ENCODE data around the gene UBA7. TPM values are rescaled to one million over a fixed set of nuclear protein-coding genes. Genes with fewer than 3 reads are reported as not detected.

Gene UBA7
- total and polyA plus RNA-seq, 2 of the 13 experiments (the other 11 are each of a cell fraction or from before 2014, with no cell fraction given) = 9.5 to 16.5 TPM

DNA sequence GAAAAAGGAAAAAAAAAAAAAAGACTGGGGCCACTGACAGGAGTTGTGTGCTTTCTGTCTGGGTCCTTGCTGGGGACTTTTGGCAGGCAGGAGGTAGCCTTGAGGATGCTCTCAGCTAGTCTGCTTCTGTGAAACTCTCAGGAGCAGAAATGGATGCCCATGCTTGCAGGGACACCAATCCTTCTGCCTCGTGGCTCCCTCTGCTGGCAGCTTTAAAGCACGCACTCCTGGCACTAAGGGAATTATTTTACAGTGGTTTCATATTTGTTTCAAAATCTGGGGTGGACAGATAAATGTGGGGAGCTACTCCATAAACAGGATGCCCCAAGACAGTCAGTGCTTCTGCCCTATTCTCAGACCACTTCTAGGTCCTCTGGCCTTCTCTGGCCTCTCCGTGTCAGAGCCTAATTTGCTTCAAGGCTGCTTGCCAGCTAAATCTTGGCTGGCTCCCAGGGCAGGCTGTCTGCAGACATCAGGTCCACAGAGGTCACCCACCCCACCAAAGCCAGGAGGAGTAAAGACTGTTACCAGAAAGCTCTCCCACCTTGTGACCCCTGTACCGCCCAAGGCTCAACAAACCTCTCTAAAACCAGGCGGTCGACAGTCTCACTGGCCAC, 25.5 kb upstream of the UBA7 start:
- H3K36me3 ChIP-seq (replicated peaks in 1 of 2; ENCODE audit: control insufficient read depth in 1 of 2, insufficient read depth in 2 of 2, low read length in 2 of 2) = peaks cover 5 to 34% of the 10 kb centered on the region in 2 experiments; a peak in 4 of 5 replicates
- ChIA-PET CTCF (ENCODE audit: low intra/inter-chr PET ratio, low total read pairs) (interaction anchor here (0.8 to 1.9 kb wide), 4 partner anchors 37 to 135 kb away, joined by 3 to 27 read pairs (median 9); partner anchors contain the start of gene INKA1), POLR2A (interaction anchor here (0.8 to 1.2 kb wide), 3 partner anchors 22 to 299 kb away, joined by 3 to 4 read pairs (median 3); partner anchors contain the start of gene IP6K1)
- H3K27me3 ChIP-seq (ENCODE audit: control insufficient read depth in 1 of 2, insufficient read depth in 2 of 2, low read length in 2 of 2) = no peaks in the 10 kb centered on the region
- no peaks in the 10 kb centered on the region for H3K9me3 ChIP-seq (ENCODE audit: low read length)
- H3K79me2 ChIP-seq (ENCODE audit: insufficient read depth, low read length) = no peaks in the 10 kb centered on the region
- no peak overlapping the region for H2AFZ ChIP-seq (ENCODE audit: low read length)
- intact Hi-C loops (cut with micrococcal nuclease; ENCODE audit: unreplicated experiment) (loop anchor here (1.0 kb wide), 2 partner anchors 37 to 136 kb away; no protein-coding TSS in a partner anchor), in situ Hi-C loops (cut with HindIII; ENCODE audit: extremely low pct_ligation_motif_present, low pct_unique_long_range_greater_than_20kb) (loop anchor here (5.0 kb wide), 1 partner anchor 137 kb away; no protein-coding TSS in a partner anchor)
- ATAC-seq = peak; percentile 81
- peak; percentile 63 for DNase-seq (ENCODE audit: low spot score)
- H3K4me2 ChIP-seq (ENCODE audit: low read depth, low read length) = no peak overlapping the region
- no peak overlapping the region for H3K9ac ChIP-seq (ENCODE audit: insufficient read depth, low read depth, low read length)
- no peaks in the 10 kb centered on the region for H4K20me1 ChIP-seq (ENCODE audit: insufficient read depth, low read length)
- peak; percentile 61 for FAIRE-seq
- H3K4me3 ChIP-seq (replicated peaks in 1 of 3; ENCODE audit: insufficient read depth in 1 of 3, low read depth in 2 of 3, low read length in 3 of 3) = no peak overlapping the region
- WGBS (ENCODE audit: low lambda C conversion rate) = 59% methylated on average over 5 of the region's 6 CpGs
- no peak overlapping the region for H3K27ac ChIP-seq (ENCODE audit: extremely low read length, insufficient read depth, low read length)
- peaks cover 30% of the 10 kb centered on the region for H3K4me1 ChIP-seq (ENCODE audit: insufficient read depth, low read length)
- no TSS peak for BruUV-seq (replicated peaks)
- TF ChIP-seq SP4 (CRISPR knock-in tag; IDR thresholded peaks at IDR 0.05) (no peak), SMC3 (IDR thresholded peaks at IDR 0.05; ENCODE audit: low read length) (peak; percentile 97), ZFP1 (CRISPR knock-in tag; IDR thresholded peaks at IDR 0.05) (no peak), HMGXB4 (CRISPR knock-in tag; IDR thresholded peaks at IDR 0.05; ENCODE audit: borderline replicate concordance in 1 of 2, low read depth in 1 of 2) (0 out of 4 replicates have a peak, but pooled peaks of 1 of the 2 experiments have one; percentile 40), YY1 (IDR thresholded peaks at IDR 0.05; ENCODE audit: insufficient read depth, insufficient replicate concordance, low read depth, low read length) (peak; percentile 32), ONECUT2 (CRISPR knock-in tag; IDR thresholded peaks at IDR 0.05) (no peak), TP53 (CRISPR knock-in tag; conservative IDR thresholded peaks at IDR 0.05) (no peak), ZNF205 (CRISPR knock-in tag; IDR thresholded peaks at IDR 0.05) (no peak), FOSL2 (CRISPR knock-in tag; IDR thresholded peaks at IDR 0.05) (no peak), ATF5 (CRISPR knock-in tag; IDR thresholded peaks at IDR 0.05; ENCODE audit: low read depth) (no peak), ZNF337 (CRISPR knock-in tag; IDR thresholded peaks at IDR 0.05; ENCODE audit: borderline replicate concordance, low read depth) (no peak), TCF12 (IDR thresholded peaks at IDR 0.05) (no peak), TCF12 (CRISPR knock-in tag; IDR thresholded peaks at IDR 0.05) (no peak), RAD21 (CRISPR knock-in tag; IDR thresholded peaks at IDR 0.05) (peak; percentile 78), ZNF260 (CRISPR knock-in tag; IDR thresholded peaks at IDR 0.05; ENCODE audit: borderline replicate concordance, low read depth) (no peak), ZNF720 (CRISPR knock-in tag; IDR thresholded peaks at IDR 0.05) (no peak), ZNF20 (CRISPR knock-in tag; IDR thresholded peaks at IDR 0.05) (no peak), SMARCE1 (IDR thresholded peaks at IDR 0.05; ENCODE audit: borderline replicate concordance) (no peak), GATAD1 (CRISPR knock-in tag; IDR thresholded peaks at IDR 0.05) (0 out of 2 replicates have a peak, but pooled peaks have one; percentile 21)
- TF ChIP-seq, protein P1, sequence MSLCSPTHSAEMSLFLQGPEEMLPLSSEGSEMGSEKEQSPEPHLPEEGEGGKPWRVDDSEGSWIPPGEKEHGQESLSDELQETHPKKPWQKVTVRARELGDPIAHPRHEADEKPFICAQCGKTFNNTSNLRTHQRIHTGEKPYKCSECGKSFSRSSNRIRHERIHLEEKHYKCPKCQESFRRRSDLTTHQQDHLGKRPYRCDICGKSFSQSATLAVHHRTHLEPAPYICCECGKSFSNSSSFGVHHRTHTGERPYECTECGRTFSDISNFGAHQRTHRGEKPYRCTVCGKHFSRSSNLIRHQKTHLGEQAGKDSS (CRISPR knock-in tag; IDR thresholded peaks at IDR 0.05; ENCODE audit: borderline replicate concordance, low read depth) = no peak

All from HepG2 (cell line).